Tongue (tissue), 2 donors: ENCODE data around the gene NTPCR. TPM values are rescaled to one million over a fixed set of nuclear protein-coding genes. Genes with fewer than 3 reads are reported as not detected.

Experiments
- DNase-seq: peaks from one replicate; pipeline ENCODE4 v3.0.0-alpha.2; 2015
- total RNA-seq: library from RNA; depleted of rRNA; stranded (reverse); fragments of >200 nt; gene quantifications from one replicate; pipeline ENCODE4 v1.2.3, GENCODE V29; 2014

The NTPCR gene
- total RNA-seq, 1 donor from 2014 or later = 37.6 TPM

DNA sequence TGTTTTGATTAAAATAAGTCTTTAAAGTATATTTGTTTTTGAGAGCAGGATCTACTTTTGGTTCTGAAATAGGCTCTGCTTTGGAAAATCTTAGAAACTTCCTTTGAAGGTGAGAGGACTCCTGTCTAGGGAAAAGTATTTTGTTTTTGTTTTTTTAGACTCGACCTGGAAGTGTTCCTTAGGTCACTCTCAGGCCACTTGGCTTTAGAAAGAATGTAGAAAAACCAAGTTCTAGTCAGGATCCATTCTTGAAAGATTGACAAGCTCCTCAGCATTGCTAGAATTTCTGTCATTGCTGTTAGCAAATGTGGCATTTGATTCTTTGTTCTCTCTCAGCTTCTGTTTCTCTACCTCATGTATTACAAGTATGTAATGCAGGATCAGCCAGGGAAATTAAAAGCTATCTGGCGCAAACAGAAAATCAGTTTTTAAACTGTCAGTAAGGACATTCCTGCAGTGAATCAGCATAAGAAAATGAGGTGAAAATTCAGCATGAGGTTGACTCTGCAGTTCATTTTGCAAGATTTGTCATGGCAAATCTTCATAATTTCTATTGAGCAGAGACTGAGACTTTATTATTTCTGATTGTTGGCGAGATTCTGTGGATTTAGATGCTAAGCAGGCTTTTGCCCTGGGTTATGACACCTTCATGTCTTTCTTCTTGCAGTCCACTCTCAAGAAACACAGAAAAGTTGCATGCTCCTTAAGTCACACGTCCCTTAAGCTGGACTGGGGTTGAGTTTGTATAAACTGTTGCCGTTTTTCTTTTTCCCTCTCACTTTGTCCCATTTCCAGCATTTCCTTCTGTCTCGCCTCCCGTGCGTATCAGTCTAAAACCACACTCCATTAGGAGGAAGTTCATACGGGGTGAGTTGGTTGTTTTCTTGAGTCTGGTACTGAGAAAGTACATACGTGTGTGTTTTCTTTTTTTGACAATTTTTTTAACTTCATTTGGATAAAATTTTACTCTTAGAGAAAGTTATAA is 12.6 kb downstream of the NTPCR start:
- DNase-seq = no peak

DNA sequence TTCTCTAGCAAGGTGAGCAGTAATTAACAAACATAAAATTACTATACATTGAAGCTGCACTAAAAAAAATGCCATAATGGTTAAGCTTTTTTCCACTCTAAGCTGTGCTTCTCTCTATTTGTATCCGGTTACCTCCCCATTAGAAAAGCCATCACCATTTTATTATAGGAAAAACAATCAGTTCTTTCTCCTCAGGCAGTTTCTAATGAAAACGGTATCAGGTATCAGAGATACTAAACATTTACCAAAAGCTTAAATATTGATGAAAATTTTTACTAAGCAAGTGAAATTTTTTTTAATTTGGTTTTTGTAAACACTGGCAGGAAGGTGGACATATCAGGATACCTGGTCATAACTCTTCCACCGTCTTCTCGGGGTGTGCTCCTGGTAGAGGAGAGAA is 14.2 kb downstream of the NTPCR start:
- DNase-seq = no peak

DNA sequence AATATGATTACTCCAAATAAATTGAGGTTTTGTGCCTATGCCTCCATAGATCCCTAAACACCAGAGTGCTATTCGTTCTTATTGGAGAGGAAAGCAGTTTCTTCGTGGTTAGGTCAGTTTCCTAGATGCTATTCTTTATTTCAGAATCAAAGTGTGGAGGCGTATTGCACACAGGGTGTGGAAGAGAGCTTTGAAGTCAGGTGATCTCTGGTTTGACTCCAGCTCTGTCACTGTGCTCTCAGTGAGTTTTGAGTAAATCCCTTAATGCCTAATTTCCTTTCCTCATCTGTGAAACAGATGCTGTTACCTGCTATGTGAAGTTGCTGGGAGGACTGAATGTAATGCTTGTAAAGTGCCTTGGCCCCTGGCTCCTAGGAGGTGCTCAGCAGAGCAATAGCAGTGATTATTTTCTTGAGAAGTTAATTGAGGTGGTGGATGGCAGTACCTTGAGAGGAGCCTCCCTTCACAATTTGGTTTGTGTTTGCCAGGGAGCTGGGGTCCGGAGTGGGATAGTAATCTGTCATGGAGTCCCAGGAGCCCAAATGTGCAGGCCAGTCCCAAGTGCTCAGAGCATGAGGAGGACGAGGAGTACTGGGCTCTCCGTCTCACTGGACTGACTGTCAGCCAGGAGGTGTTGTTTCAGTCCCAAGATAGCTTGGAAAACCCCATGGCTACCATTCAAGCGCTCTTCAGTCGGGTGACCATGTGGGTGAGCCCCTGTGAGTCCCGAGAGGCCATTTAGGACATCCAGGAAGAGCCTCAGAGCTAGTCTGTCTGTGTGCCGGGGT is 14.9 kb downstream of the NTPCR start:
- no peak for DNase-seq

DNA sequence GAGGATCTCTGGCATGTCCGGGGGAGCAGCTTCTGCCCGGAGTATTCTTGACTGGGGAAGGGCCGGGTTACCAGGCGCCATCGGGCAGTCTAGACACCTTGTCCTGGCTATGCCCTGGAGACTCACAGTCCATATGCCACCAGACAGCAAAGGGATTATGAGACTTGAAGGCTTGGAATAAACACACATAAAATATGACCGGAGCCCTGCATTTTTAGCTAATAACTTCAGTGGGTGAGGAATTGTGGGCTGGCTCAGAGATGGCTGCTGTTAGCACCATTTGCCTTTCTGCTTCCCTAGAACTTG is 15.5 kb downstream of the NTPCR start:
- DNase-seq = no peak

DNA sequence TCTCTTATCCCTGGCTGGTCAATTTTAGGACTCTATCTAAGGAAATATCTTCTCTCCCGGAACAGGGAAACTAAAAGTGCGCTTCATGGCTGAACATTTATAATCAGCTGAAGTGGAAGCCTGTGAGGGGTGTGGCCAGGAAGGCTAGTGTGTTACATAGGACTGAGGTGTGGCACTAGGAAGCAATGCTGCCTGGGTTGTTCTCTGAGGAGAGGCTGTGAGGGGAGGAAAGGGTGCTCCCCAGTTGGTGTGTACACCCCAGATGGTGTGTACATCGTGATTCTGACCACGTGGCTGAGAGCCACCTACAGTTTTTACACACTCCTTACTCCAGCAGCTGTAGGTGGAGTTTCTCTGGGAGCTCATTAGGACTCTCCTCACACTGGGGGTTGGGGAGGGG is 16.3 kb downstream of the NTPCR start:
- DNase-seq = no peak

DNA sequence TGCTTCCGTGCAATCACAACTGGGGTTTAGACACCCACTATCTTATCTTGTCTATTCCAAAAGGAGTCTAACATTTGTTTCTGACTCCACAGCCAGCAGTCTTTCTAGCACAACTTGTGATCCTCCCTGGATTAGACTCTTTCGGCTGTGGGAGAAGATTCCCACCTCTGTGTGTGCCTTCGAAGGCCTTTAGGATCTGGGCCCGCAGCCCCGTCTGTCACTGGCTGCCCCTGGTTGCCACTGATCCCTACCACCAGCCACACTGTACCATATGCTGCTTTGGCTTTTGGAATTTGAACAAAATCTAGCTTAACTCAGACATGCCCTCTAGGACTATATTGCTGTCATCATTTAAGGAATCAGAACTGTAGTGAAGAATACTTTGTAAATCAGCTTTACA is 18.0 kb downstream of the NTPCR start:
- DNase-seq = no peak

- no peak for DNase-seq
Measured at GRCh38 chr1:232968965-232969364, 18.6 kb downstream of the NTPCR start.

- DNase-seq = no peak
Measured at GRCh38 chr1:232969799-232970198, 19.4 kb downstream of the NTPCR start.

GRCh38 chr1:232970508-232970907 is 20.1 kb downstream of the NTPCR start:
- DNase-seq = no peak

GRCh38 chr1:232973652-232974611 is 23.5 kb downstream of the NTPCR start:
- DNase-seq = no peak

- no peak for DNase-seq
Measured at GRCh38 chr1:232974971-232975370, 24.6 kb downstream of the NTPCR start.

DNA sequence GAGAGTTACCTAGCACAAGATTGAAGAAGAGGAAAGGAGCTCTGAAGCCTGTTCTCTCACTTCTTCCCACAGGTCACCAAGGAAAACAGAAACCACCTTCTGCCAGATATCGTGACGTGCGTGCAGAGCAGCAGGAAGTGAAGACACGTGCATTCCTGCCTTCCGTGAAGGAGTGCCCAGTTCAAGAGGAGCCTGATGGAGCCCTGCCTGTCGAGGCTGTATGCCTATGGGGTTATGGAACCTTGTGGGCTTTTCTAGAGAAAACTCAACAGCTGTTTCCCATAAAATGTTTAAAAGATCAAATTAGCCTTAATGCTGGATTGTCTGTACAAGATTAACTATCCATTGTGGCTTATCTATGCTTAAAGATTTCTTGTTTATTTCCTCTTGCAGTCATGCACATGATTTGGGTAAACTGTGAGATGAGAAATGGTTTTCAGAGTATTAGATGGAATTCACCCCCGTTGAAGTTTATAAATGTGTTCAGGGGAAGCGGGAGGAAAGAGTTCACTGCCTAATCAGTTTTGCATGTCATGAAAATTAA is 27.8 kb downstream of the NTPCR start:
- no peak for DNase-seq

GRCh38 chr1:232978815-232979214 is 28.4 kb downstream of the NTPCR start:
- DNase-seq = no peak

DNA sequence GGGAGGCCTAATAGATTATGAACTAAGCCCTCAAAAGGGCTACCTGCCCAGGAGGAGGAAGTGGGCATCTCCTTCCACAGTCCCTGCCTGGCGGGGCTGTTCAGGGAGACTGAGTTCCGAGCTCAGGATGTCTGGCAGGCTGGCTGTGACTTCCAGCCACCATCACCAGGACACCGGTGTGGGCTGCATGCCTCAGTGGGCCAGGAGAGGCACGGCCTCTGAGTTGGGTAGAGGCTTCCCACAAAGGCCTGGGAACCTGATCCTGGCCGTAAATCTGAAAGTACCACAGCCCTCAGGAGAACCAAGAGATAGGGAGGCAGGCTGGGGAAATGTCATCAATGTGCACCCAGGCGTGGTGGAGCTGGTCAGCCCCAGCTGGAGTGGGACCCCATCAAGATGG is 29.1 kb downstream of the NTPCR start:
- no peak for DNase-seq

GRCh38 chr1:232980355-232980978 is 30.1 kb downstream of the NTPCR start:
- DNase-seq = no peak

DNA sequence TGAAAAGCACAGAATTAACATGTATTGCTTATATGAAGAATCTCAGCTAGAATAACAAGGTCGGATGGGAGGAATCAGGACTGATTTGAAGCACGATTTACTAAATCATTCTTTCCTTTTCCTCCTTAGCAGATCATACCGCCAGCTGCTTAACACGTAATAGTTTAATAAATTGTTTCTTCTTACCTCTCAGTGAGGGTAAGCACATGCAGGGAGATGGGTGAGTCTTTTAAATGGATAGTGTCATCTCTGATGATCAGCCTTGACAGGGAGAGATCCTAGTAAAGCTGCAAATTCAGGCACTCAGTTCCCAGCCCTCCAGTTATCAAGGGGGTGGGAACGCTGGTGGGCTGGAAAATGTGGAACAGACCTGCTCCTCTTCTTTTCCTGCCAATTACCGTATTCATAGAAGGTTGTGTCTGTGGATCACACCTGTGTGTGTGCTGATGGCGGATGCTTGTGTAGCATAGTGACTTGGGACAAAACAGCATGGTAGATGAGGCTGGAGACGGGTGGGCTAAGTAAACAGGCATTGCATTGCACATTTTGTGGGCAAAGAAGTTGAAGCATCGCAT is 30.7 kb downstream of the NTPCR start:
- no peak for DNase-seq

DNA sequence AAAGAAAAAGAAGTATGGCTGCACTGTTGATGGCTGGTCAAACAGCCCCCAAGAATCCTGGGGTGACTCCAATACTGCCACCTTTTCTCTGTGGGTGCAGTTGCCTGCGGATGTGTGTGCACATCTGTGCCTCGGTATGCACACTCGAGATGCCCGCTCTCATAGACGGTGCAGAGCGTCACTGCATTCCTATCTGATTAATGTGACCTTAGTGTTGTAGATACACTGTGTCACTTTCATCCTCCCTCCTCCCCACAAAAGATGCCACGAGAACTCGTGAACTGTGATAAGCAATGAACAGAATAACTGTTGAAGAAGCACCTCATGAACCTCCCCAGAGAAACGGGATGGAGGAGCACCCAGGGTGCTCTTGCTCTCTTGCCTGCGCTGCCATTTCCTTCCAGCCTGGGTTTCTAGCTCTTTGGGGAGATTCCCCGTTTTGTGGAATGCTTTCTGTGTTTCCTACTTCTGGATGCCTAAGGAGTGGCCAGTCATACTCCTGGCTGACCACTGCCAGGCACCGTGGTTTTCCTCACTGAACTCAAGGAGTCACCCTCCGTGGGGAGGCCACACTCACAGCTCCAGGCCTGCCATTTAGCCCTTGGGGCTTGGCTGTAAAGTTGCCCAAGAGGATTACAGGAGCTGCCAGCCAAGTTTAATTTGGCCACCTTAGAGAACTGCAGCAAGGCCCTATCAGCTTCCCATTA is 32.0 kb downstream of the NTPCR start:
- DNase-seq = no peak

GRCh38 chr1:232983375-232983774 is 33.0 kb downstream of the NTPCR start:
- DNase-seq = no peak

- DNase-seq = no peak
Measured at GRCh38 chr1:232983817-232984567, 33.6 kb downstream of the NTPCR start.
